NCI-H1048 (cell line): ENCODE data around the gene F8.

Experiments used
- DNase-seq: peaks from one replicate; lab custom pipeline; 2025; lab: John Stamatoyannopoulos, UW

F8 gene

DNA sequence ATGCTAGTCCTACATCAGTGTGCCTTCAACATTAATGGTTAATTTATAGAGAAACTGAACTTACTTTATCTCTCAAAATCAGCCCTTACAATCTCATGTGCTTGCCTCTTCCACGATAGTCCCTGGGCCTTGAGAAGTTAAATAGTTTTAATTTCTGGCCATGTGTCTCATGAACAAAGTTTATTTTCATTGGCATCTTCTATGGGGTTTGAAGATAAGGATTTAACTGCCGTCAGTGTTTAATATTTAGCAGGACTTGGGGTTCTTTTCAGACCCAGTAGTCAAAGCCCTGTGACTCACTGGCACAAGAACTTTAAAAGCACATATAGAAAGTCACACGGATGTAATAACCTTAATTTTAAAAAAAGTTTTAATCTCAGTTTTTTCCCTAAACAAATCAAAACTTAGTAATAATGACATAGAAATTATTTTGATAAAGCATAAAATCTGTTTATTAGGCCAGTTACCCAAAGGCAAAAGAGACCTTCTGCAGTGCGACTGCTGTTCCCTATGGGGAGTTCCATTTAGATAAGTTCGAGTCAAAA lies 207.2 kb downstream of the F8 start:
- no peak for DNase-seq

- no peak for DNase-seq
These were observed 208.7 kb downstream of the F8 start for GRCh38 chrX:154813801-154814200.

DNA sequence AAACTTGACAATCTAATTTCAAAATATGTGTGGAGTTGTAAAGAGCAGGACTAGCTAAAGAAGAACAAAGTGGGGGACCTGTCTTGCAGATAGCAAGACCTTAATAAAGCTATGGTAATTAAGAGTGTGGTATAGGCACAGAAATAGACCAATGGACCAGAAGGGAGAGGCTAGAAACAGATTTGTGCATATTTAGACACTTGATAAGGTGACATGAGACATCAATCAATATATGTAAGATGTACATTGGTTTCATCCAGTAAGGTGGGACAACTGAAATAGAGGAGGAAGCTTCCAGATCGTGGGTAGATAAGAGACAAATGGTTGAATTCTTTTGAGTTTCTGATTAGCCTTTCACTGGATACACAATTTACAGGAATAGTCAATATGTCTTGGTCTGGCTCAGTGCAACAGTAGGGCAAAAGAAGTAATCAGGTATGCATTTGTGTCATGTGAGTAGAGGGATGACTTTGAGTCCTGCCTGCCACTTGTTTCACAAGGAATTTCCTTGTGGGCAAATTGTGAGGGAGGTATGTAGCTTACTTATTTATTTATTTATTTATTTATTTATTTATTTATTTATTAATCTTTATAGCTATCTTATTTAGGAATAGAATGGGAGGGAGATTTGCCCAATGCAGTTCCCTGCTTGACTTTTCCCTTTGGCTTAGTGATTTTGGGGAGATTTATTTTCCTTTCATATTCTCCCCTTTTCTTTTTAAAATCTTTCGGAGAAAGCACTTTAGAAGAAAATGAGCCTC lies 210.0 kb downstream of the F8 start:
- no peak for DNase-seq

- DNase-seq: no peak
These were observed 212.4 kb downstream of the F8 start for GRCh38 chrX:154809939-154810665.

GRCh38 chrX:154806837-154807501 lies 215.6 kb downstream of the F8 start:
- DNase-seq: no peak

GRCh38 chrX:154805696-154806091 lies 216.8 kb downstream of the F8 start:
- no peak for DNase-seq

DNA sequence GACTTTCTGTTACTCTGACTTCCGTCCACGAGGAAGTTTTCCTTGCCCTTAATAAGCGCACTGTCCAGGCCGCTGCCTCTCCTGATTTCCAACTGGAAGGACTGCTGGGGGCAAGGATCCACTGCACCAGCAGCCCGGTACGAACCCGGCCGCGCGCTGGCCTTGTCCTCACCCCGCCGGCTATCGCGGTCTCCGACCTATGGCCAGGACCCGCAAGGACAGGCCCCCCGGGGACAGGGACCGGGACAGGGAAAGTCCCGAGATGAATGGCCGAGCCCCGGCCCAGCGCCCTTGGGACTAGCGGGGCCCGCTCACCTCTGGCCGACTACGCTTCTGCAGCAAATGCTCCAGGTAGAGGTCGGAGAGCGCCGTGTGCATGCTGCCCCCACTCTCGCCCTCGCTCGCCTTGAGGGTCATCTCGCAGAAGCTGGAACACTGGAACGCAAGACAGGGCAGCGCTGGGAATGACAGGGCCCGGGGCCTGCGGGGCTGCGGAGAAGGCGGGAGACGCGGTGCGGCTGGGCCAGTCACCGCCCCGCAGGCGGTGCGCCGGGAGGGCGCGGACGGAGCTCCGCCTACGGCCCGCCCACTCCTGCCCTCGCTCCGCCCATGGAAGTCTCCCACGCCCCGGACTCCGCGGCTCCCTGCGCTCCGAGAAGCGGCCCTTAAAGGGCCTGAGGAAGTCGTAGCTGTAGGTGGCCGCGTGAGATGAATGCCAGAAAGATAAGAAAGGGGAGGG lies 217.4 kb downstream of the F8 start, which contains the start of gene MPP1:
MPP1 (minus strand) TSS at position 529 of the 739 bp plus-strand sequence; CDS start at position 417, 112 bp downstream.
- no peak for DNase-seq

GRCh38 chrX:154804261-154804956 lies 218.1 kb downstream of the F8 start:
- no peak for DNase-seq

DNA sequence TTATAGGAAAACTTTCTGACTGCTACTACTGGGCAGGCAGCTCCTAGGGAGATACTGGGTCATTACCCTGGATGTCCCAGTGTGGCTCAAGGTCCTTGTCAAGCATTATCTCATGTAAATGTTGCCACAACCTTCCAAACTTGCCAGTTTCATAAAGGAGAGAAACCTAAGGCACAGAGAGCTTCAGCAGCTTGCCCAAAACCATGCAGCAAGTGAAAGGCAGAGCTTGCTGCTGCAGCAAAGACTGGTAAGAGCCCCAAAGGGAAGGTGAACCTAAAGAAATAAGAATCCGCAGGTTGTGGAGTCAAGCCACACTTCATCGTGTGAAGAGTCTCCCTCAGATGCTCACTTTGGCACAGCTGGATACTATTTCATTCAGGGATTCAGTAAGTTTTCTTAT lies 219.6 kb downstream of the F8 start:
- no peak for DNase-seq

DNA sequence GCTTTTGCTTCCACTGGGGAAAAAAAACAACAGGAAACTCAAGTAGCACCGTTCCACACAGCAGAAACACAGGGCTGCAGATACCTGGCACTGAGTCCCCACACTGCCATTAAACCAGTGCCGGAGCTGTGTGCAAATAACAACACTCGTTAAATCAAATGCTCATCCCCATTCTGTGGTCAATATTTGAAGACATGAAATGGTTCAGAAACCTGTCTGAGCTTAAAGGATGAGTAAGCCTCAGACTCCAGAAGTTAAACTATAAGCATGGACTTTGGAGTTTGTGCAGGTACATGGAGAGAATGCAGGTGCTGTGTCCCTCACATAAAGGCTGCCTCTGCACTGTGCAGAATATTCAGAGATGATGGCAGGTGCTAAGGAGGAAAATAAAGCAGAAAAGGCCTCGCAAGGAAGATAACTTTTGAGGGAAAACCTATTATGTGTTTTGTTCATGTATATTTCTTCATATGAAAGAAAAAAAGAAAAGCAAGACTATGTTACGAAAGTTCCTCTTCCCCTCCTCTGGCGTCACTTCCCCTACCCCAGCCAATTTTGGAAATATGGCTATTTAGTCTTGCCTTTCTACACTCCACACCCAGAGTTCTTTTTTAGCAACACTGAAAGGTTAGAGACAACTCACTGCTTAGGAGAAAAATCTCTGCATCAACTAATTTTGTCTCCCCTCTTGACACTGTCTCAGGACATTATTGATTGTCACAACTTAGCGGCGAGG lies 221.9 kb downstream of the F8 start:
- DNase-seq: no peak

DNA sequence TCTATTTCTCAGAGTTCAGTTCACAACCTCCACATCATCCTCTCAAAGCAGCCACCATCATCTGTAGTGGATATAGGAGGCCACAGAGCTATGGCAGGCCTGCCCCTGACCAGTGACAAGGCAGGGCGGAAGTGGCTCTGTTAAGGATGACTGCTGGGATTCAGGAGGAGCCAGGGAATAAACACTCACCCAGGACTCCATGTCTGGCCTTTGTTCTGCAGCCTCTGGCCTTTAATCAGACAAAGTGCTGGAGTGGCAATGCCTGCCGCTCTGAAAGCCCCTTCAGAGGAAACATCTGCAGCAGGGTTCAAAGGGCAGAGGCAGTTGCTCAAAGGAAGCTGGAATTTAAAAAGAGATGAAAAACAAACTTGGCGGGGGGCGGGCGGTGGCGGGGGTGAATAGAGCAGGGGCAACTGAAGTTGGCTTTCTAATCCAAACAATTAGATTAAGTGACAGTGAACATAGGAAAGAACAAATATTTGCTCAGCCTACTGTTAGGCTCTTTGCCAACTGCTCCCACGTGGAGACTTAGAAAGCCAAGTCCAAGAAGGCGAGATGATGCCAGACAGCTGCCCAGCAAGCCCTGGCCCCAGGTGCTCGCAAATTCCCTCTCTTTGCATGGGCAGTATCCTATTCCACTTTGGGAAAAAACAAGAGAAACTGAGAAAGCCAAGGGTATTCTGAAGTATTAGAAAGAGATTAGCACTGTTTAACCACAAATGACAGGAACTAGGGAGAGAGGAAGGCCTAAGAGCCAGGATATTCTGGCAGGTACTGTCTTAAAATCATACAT lies 222.8 kb downstream of the F8 start:
- DNase-seq: no peak

DNA sequence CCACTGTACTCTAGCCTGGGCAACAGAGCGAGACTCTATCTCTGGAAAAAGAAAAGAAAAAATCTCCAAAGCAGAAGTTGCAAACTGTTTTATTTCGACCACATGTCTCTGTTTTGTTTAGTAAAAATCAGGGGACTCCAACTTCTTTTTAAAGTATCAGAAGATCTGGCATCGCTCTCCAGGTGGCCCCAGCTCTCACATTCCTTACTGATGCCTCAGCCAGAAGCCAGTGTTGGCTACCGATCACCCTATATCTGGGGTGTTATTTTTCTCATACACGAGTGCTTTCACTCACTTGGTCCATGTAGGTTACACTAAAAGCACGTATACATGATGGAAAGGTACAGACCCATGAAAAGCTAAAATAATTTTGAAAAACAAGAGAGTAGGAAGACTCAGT lies 225.5 kb downstream of the F8 start:
- no peak for DNase-seq

DNA sequence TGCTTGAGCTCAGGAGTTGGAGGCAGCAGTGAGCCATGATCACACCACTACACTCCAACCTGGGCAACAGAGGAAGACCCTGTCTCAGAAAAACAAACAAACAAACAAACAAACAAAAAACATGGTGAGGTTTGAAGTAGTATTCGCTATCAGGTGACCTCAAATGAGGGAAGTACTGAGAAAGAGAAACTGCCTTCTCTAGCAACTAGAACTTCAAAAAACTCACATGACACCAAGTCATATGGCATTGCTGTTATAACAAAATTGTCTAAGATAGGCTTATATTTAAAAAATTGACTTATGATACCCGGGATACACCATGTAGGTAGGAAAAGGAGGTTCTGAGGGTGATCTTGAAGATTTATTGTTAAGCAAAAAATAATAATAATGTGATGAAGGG lies 227.5 kb downstream of the F8 start:
- no peak for DNase-seq

GRCh38 chrX:154793084-154793795 lies 229.3 kb downstream of the F8 start:
- no peak for DNase-seq

DNA sequence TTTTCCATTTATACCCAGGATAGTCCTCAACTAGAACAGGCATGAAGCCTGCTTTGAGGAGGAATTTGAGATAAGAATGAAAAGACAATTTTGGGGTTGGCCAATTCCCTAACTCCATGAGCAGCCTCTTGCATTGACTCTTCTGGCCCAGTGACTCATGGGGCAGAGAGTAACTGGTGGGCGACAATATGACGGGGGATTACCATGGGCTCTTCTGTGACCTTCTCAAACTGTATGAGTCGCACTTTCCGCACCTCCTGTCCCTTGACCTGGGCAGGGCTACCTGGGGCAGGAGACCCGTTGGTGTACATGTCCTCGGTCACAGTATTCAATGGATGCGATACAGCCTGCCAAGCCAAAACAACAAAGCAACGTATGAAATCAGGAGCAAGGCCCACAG lies 230.6 kb downstream of the F8 start:
- no peak for DNase-seq

DNA sequence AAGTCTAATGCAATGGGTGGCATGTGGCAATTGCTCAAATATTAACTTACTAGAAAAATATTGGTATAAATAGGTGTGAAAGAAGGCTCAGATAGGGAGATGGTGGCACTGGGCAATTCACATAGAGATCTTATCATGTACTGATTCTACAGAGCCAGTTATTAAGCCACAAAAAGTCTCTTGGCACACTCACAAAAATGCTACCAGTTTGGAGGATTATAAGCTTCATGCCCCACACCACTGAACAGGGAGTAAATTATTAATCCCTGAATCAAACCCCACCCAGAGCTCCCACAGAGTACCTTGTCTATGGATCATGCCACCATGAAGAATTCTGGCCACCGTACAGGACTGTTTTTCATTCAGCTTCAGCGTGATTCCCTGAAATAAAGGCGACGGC lies 231.1 kb downstream of the F8 start:
- no peak for DNase-seq
